Measurements from ENCODE around the gene COMMD9. TPM values are rescaled to one million over a fixed set of nuclear protein-coding genes. Genes with fewer than 3 reads are reported as not detected.

COMMD9 gene
- polyA plus RNA-seq, 1 of the 3 experiments (the other 2 are of a cell fraction), result 44.2 TPM

- H3K9ac ChIP-seq, result no peak overlapping the region
- H3K27ac ChIP-seq (ENCODE audit: low read depth in 2 of 2, low read length in 1 of 2), result no peak overlapping the region
- H3K79me2 ChIP-seq (ENCODE audit: insufficient read depth), result no peaks in the 10 kb centered on the region
- ChIA-PET CTCF (interaction anchor here (1.1 to 2.6 kb wide), 3 partner anchors 12 to 189 kb away, joined by 4 to 10 read pairs (median 5); no protein-coding TSS in a partner anchor), POLR2A (no interaction called here)
- H3F3A ChIP-seq (replicated peaks; ENCODE audit: insufficient read depth), result no peaks in the 10 kb centered on the region
- no peaks in the 10 kb centered on the region for H4K20me1 ChIP-seq (ENCODE audit: insufficient read depth)
- 34% methylated on average over 1 of the region's 1 CpG for WGBS (ENCODE audit: low lambda C conversion rate)
- no peaks in the 10 kb centered on the region for H3K27me3 ChIP-seq (ENCODE audit: insufficient read depth)
- H3K9me3 ChIP-seq, result no peaks in the 10 kb centered on the region
- H3K36me3 ChIP-seq (replicated peaks in 1 of 2; ENCODE audit: control insufficient read depth in 1 of 2, insufficient read depth in 2 of 2, low read length in 1 of 2), result no peaks in the 10 kb centered on the region
- DNase-seq, result no peak
- H3K4me2 ChIP-seq, result no peak overlapping the region
- no peak overlapping the region for H2AFZ ChIP-seq (ENCODE audit: low read depth)
- TF ChIP-seq TAF1 (IDR thresholded peaks at IDR 0.05; ENCODE audit: borderline replicate concordance, low read depth, low read length), result no peak
- no peak for TF ChIP-seq RXRA (IDR thresholded peaks at IDR 0.05; ENCODE audit: borderline replicate concordance, low read depth)
- no peak for TF ChIP-seq ELF1 (IDR thresholded peaks at IDR 0.05)
- no peak for TF ChIP-seq FOXM1 (IDR thresholded peaks at IDR 0.05; ENCODE audit: low read depth)
- no peak for TF ChIP-seq EZH2phosphoT487 (IDR thresholded peaks at IDR 0.05; ENCODE audit: borderline replicate concordance, low read depth)
- TF ChIP-seq USF1 (IDR thresholded peaks at IDR 0.05; ENCODE audit: borderline replicate concordance, low read depth), result no peak
- no peak for TF ChIP-seq PBX3 (IDR thresholded peaks at IDR 0.05)
- TF ChIP-seq NFIC (IDR thresholded peaks at IDR 0.05; ENCODE audit: borderline replicate concordance), result no peak
- H3K9me2 ChIP-seq, result no peaks in the 10 kb centered on the region
- H3K4me3 ChIP-seq (ENCODE audit: low read depth in 2 of 2, low read length in 1 of 2), result no peak overlapping the region
- H3K4me1 ChIP-seq (ENCODE audit: control insufficient read depth in 1 of 2, insufficient read depth in 2 of 2, low read depth in 1 of 2, low read length in 1 of 2), result peaks cover 0 to 7% of the 10 kb centered on the region in 2 experiments; a peak in 1 of 4 replicates
Observed at GRCh38 chr11:36304351-36304750, 15.1 kb upstream of the COMMD9 start.

- Histone ChIP-seq H3K9ac (no peak overlapping the region), H3K4me1 (ENCODE audit: control insufficient read depth in 1 of 2, insufficient read depth in 2 of 2, low read depth in 1 of 2, low read length in 1 of 2) (peaks cover 0 to 7% of the 10 kb centered on the region in 2 experiments; a peak in 2 of 4 replicates), H4K20me1 (ENCODE audit: insufficient read depth) (no peaks in the 10 kb centered on the region), H3K27ac (ENCODE audit: low read depth in 2 of 2, low read length in 1 of 2) (no peak overlapping the region), H3K4me3 (ENCODE audit: low read depth in 2 of 2, low read length in 1 of 2) (no peak overlapping the region), H3K9me3 (no peaks in the 10 kb centered on the region), H3K79me2 (ENCODE audit: insufficient read depth) (no peaks in the 10 kb centered on the region), H3K9me2 (no peaks in the 10 kb centered on the region), H3K27me3 (ENCODE audit: insufficient read depth) (no peaks in the 10 kb centered on the region), H3K4me2 (no peak overlapping the region), H3F3A (replicated peaks; ENCODE audit: insufficient read depth) (no peaks in the 10 kb centered on the region), H3K36me3 (replicated peaks in 1 of 2; ENCODE audit: control insufficient read depth in 1 of 2, insufficient read depth in 2 of 2, low read length in 1 of 2) (no peaks in the 10 kb centered on the region), H2AFZ (ENCODE audit: low read depth) (no peak overlapping the region)
- TF ChIP-seq NFIC (IDR thresholded peaks at IDR 0.05; ENCODE audit: borderline replicate concordance), result peak; percentile 56
- no peak for TF ChIP-seq MEF2A (IDR thresholded peaks at IDR 0.05; ENCODE audit: borderline replicate concordance, low read depth)
- ChIA-PET CTCF (interaction anchor here (1.0 to 2.0 kb wide), 7 partner anchors 8 to 192 kb away, joined by 3 to 9 read pairs (median 4); no protein-coding TSS in a partner anchor), POLR2A (interaction anchor here (1.5 kb wide), 1 partner anchor 178 kb away, joined by 3 read pairs; no protein-coding TSS in a partner anchor)
- 50% methylated on average over 3 of the region's 3 CpGs for WGBS (ENCODE audit: low lambda C conversion rate)
- DNase-seq, result no peak
Observed at GRCh38 chr11:36300650-36301049, 11.4 kb upstream of the COMMD9 start.
